NCI-H82 treated with DMSO at 0.1 percent for 48 hours (cell line): ENCODE data around the gene AUTS2.

Source experiments
- DNase-seq: peaks from one replicate; lab custom pipeline; 2025; ENCODE audit not compliant: unreplicated experiment; lab: John Stamatoyannopoulos, UW

The AUTS2 gene

DNA sequence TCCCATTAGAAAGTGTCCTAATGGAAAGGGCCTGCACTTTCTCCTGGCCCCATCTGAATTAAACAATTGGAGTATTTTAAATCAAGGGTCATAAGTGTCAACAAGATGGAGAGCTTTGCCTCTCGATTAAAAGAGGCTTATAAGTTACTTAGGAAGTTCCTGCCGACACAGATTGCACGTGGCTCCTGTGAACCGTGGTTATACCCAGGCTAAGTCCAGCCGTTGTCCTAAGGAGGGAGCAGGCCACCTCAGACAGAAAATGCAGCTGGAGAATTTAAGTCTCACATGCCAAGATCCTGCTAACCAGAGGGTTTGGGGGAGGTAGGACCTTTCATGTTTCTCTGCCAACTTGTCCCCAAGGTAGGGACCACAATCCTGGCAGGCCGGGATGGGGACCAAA lies 907.2 kb downstream of the AUTS2 start:
- peak; percentile 81 for DNase-seq

DNA sequence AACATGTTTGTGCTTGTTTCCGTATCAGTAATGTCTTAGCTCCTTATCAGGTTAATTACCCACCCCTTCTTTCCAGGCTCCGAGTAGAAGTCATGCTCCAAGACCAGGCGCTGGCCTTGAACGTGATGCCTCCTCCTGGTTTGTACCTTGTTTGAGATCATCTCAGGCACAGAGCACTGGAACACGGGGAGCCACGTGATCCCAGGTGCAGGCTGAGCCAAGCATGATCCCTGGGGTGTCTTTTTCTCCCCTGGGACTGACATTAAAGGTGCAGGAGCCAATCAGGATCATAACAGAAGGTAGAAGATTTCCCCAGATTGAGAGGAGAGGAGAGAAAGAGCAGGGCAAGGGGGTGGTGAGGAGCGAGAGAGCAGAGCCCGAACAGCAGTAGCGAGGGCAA lies 907.6 kb downstream of the AUTS2 start:
- no peak for DNase-seq

DNA sequence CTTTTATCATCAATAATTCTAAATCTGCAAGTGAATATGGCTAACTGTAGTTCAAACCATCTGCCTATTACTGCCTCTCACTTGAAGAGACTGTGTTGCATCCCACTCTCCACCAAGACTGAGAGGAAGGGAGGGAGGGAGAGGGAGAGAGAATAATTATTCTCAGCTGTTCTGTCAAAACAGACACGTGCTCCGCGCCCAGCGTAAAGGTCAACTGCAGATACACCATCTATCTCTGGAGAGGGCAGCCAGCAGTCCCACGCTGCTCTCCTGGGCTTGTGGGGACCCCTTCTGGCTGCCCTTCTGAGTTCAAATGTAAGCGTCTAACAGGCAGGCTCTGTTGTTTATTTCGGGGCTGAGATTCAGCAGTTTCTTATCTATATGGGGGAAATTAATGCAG lies 908.2 kb downstream of the AUTS2 start:
- DNase-seq = peak; percentile 34

DNA sequence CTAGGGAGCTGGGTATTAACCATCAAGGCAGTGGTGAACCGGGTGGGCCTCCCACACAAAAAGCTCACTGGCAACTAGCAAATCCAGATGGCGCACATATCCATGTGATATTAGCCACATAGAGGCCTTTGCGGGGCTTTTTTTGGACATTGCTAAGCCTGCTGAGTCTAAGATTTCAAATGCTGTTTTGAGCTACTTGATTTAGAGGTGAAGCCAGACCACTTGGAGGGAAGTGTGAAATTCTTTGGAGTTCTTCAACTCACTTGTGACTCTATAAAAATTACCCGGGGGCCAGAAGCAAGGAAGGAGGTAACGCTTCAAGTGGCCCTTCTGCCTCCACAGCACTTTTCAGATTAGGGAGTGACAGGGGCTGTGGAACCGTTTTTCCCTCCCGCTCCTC lies 913.9 kb downstream of the AUTS2 start:
- no peak for DNase-seq

DNA sequence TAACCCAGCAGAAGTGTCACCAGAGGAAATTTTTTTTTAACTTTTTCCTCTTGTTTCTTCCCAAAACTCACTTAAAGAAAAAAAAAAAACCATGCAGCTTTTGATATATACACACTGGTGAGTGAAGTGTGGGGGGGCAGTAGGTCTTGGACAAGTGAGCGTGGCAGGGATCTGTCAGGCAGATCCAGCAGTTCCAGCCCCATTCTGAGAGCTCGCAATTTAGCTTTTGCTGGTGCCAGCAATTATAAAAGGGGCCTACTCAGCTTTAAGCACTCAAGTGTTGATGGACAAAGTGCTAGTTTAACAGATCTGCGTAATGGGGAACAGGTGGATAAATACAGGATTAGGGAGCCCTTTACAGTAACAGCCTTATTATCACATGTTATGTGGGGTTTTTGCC lies 914.5 kb downstream of the AUTS2 start:
- peak; percentile 29 for DNase-seq

DNA sequence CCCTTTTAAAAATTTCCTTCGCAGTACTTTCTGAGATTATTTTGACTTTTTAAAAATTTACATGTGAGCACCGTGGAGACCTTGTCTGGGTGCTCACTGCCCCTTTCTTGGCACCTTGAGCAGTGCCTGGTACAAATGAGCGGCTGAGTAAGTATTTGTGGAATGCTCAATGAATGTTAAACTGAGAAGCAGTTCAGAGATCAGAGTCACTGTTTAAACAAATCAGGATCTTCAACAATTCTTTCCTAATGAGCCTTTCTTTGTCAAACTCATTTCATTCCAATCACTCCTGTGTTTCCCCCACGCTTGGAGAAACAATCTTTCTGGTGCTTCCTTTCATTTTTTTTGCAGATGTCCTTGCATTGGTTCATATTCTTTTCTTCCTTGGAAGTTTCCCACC lies 922.3 kb downstream of the AUTS2 start:
- DNase-seq = no peak

DNA sequence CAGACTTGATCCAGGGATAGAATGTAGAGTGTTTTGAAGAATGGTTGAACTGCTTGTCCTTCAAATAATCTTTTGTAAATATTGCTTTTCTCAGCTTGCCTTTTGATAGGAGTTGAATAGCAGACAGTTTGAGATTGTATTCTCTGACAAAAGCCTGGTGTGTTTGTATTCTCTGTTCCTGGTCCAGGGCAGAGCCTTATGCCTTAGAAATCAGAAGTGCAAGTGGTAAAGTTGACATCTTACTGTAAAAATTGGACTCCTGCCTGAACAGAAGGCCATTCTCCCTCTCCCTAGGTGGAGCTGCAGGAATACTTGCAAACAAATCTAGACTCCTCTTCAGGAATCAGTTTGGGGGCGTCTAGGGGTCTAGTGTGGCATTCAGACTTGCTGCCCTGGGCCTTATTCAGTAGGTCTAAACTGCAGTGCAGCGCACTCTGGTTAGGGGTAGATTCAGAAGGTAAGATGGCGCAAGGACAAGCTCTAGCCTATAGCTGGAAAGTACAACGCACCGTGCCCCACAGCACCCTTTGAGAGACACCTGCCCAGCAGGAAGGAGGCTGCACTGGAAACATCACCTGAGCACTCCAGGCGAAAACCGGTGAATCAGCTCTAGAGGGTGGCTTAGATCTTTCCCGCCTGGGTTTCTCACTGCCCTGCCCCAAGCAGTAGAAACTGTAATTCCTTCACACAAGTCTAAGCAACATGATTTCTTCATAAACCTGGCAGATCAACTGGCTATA lies 925.1 kb downstream of the AUTS2 start:
- no peak for DNase-seq

DNA sequence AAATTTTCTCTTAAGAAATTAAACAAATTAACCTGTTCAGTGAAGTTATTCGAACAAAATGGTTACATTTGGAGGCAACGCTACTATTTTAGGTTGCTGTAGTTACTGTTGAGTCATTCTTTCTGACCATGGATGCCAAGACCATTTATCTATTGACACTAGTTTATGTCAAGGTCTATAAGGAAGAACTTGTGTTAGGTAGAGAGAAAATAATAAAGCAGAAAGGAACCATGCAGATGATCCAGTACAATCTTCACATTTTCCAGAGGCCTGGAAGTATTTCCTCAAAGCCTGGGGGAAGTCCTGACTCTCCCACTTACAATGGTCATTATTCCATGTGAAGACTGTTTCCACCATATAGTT lies 925.7 kb downstream of the AUTS2 start:
- no peak for DNase-seq

DNA sequence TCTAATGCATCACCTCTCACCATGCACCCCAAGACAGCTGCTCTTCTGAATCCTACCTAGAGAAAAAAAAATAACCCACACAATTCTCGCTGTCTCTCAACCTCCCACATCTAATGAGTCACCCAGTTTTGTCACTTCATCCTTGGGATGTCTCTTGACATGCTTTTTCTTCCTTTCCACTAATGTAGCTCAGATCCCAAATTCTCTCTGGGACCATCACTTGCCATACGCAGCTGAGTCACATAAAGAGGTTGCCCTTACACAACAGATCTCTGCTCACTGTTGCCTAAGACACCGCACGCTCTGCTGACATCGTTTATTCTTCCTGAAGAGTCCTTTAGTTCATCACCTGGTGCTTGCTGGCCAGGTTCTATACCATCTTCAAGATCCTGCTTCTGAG lies 927.7 kb downstream of the AUTS2 start:
- DNase-seq = no peak

DNA sequence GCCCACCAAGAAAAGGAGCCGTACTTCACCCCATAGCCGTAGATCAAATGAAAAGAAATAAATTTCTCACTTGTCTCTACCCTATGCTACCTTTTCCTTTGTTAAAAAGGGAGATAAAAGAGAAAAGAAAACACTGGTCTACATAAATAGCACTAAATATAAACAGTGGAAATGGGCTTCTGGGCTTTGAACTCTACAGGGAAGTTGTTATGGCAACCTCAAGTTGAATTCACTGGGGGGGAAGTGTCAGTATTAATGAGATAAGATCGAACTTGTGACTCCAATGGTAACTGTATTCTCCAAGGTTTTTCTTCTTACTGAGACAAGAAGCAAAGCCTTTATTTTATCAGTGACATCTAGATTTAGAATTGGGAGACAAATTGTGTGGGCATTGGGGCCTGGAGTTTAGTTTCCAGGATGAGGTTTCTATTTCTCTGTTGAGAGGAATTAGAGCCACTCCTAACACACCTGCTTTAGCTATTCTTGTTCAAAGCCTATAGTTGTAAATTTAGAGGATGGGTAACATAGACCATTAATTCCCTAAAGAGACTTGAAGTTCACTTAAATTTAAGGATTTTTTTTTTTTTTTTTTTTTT lies 929.3 kb downstream of the AUTS2 start:
- no peak for DNase-seq

DNA sequence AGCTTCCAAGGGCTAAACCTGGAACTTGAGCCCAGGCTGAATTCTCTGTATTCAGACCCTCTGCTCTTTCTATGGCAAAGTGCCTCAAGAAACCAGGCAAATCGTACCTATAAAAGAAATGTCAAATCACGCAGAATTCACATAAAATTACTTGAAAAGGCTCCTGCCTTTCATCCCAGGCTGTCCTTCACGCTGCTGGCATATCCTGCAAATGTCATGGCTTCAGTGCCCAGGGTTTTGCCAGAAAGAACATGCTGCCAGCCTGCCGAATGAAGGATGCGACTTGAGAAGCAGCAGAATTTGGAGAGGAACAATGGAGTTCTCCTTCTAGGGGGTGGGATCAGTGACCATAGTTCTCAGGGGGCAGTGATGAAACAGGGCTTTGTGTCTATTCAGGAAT lies 931.2 kb downstream of the AUTS2 start:
- no peak for DNase-seq

DNA sequence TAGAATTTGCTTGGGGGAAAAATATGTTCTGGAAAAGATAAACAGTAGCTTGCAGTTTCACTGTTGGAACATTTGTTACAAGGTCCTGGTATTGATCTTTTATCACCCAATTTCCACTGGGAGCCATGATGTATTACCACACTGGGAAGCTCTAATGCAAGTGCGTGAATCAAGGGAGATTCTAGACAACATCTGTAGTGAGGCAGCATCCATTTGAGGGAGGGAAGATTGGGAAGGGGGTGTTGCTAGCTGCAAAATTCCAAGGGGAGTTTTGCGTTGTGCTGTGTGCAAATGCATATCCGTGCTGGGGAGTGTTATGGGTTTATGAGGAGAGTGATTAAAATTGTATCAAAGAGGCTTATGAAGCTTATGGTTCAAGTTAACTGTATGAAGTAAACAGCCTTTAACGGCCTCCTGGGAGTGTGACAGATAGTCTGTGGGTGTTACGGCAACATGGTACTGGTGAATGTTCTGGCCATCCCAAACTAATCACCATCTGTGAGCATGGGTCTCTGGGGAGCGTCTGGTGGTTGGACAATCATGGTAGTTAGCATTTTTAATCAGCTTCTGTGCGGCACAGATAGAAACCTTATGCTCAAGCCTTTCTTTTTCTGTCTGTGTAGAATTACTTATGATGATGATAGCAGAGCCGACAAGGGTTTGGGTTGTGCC lies 931.8 kb downstream of the AUTS2 start:
- peak; percentile 92 for DNase-seq

DNA sequence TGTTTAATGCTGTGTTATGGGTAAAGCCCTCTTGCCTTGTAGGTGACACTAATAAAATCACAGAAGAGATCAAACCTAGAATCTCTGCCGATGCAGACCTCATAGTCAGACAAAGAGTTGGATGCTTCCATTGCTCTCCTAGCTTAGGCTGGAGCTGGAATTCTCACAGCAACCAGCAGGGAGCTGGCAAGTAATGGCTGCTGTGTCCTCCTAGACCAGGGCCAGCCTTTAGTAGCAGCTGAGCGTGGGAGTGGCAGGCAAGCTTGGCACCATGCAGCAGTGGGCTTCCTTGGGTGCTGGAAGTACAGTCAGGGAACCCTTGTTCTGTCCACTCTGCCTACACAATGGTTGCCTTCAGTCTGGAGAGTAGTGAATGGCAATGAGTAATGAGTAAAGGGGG lies 935.3 kb downstream of the AUTS2 start:
- no peak for DNase-seq

DNA sequence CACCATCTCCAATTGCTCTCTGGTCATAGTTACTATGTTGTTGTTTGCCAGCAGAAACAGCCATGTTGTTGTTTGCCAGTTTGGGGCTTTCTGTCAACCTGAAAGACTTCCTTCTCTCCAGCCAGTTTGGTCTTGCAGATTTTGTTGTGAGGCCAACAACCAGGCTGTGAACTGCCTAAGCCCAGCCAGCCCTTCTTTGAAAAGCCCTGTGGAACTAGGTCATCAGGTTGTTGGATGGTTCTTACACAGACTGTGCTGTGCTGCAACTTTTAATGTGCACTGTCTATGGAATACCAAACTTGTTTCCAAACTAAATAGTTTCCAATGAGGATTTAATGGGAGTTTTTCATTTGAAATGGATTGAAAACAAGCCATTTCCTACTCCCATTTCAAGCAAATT lies 940.9 kb downstream of the AUTS2 start:
- DNase-seq = no peak

DNA sequence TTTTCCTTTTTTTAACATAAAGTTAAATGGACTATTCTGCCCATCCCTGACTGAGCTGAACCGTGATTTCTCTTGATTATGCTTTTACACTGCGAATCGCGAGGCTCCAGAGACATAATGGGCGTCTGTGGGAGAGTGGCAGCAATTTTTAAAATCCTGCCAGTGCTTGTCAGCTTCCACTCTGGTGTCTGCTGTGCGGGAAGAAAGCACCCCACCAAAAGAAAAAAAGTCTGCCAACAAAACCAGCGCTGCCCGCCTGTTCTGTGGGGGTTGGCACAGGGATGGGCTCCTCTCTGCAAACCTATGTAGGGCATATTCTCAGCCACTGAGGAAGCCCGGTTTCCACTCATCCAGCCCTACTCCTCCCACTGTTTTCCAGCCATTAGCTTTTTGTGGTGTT lies 941.3 kb downstream of the AUTS2 start:
- no peak for DNase-seq

DNA sequence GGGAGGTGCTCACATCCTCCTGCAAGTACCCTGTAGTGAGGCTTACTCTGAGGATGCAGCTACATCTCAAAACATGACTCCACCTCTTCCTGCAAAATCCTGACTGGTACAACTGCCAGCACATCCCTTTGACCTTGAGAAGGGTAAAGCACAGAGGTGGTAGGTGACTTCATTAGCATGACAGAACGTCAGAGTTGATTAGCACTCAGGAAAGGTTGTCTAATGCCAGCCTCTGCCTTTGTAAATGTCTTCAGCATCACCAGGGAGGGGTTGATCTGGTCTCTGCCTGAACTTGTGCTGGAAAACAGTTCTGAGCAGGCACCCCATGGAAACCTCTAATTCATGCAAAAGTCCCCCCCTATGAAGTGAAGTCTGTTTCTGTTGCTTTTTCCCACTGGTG lies 942.4 kb downstream of the AUTS2 start:
- no peak for DNase-seq

DNA sequence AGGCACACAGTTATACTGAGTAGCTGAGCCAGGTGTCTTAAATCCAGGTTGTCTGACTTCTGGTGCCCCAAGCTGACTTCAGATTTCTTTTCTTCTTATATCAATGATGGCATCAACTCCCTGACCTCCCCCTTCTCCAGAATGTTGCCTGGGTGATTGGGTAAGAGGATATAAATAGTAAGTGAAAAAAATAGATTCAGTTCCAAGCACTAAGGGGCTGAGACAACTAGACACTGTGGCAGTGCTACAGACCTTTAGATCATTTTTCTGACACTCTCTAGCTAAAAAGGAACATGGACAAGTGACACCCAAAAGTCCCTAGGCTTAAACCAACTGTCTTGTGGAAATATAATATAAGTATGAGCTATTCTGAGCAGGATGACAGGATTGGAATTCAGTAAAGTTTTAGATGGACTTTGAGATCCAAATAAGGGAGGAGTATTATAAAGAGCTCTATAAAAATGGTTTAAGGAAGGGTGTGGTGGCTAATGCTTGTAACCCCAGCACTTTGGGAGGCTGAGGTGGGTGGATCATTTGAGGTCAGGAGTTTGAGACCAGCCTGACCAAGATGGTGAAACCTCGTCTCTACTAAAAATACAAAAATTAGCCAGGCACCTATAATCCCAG lies 944.6 kb downstream of the AUTS2 start:
- no peak for DNase-seq

DNA sequence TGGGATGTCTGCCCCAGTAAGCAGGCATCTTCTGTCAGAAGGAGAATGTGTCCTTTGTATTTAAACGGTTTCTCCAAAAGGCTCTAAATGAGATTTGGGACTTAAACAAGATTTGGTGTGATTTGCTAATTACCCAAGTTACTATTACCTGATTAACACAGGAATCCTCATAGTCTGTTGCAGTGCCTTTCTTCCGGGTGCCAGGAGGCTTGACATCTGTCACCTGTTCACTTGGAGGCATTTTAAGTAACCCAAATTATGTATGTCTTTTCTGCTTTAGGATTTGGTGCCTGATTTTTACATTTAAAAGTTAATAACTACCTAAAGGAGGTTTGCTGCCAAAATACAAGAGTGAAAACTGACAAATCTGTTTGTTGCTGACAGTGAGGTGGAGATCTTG lies 945.7 kb downstream of the AUTS2 start:
- peak; percentile 88 for DNase-seq

DNA sequence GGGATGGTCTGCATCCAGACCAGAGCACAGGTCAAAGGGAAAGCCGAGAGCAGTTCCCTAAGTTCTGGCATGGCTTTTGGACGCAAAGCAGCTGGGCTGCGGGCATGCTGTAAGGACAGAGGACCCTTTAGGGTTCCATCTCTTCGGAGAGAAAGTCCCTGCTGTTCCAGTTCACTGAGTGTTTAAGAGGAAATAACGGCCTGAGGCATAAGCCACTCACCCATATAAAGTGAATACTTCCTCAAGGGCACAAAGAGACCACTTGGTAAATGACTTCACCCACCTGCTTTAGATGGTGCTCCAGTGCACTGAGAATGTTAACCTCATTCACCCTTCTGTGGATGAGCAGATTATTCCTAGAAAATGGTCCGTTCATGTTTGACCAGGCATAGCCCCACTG lies 946.9 kb downstream of the AUTS2 start:
- DNase-seq = no peak

DNA sequence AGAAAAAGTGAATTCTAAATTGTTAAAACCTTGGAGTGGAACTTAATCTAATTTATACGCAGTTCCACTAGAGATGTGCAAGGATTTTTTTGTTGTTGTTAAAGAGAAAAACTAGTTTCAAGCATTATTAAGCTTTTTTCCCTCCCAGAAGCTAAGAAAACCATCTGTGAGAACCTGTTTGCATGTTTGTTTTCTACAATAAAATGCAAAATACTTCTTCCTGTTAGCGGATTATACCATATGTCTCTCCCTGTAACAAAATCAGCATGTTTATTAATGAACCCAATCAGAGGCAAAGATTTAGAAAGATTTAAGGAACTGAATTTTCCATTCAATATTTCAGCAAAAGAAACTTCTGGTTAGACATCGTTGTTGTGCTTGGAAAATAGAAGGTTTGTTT lies 953.9 kb downstream of the AUTS2 start:
- DNase-seq = no peak

DNA sequence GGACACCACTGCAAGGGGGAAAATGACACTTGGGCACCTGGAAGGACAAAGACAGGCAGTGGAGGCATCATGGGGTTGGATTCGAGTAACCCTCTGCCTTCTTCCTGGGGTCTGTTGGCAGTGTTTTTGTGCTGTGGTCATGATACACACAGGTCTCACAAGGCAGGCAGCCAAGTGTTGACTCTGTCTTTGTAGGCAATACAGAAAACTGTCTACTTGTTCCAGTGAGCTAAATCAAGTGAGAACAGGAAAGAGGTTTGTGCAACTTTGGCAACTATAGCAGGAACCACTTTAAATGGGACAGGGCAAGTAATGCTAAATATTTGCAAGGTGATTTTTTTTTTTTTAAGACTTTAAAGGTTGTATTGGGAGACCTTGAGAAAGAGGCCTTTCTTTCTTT lies 955.1 kb downstream of the AUTS2 start:
- DNase-seq = no peak

DNA sequence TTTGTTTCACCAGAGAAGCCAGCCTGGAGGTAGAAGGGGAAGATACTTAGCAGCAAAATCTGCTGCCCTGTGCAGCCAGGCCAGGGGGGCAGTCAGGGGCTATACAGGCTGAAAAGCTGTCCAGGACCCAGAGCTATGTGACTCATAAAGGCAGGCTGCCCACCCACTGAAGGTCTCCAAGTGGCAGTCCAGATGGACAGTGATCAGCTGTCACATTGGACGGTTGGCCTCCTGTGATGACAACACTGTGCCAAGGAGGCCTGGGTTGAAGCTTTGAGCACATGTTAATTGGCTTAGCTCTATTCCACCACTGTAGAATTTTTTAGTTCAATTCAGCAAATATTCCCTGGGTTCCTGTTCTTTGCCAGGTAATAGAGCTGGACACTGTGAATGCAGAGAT lies 956.4 kb downstream of the AUTS2 start:
- no peak for DNase-seq
